Activated CD4-positive, alpha-beta T cell treated with anti-CD3 and anti-CD28 coated beads, Interleukin-2, Interleukin-4, amounts not matched to agents 100 ng/mL and 50 ng/mL, durations not matched to agents 16 hours and 8 hours (primary cell): ENCODE data around the gene GLRA3.
"Not testable (repeated sequence)": the region's sequence is repeated elsewhere in the genome, so short reads cannot be mapped to it uniquely, and the experiment has no call there.

ENCODE experiments used
- DNase-seq: peaks from one replicate; pipeline ENCODE4 v3.0.0-alpha.2; 2020; ENCODE audit warnings: low spot score

GLRA3 gene

DNA sequence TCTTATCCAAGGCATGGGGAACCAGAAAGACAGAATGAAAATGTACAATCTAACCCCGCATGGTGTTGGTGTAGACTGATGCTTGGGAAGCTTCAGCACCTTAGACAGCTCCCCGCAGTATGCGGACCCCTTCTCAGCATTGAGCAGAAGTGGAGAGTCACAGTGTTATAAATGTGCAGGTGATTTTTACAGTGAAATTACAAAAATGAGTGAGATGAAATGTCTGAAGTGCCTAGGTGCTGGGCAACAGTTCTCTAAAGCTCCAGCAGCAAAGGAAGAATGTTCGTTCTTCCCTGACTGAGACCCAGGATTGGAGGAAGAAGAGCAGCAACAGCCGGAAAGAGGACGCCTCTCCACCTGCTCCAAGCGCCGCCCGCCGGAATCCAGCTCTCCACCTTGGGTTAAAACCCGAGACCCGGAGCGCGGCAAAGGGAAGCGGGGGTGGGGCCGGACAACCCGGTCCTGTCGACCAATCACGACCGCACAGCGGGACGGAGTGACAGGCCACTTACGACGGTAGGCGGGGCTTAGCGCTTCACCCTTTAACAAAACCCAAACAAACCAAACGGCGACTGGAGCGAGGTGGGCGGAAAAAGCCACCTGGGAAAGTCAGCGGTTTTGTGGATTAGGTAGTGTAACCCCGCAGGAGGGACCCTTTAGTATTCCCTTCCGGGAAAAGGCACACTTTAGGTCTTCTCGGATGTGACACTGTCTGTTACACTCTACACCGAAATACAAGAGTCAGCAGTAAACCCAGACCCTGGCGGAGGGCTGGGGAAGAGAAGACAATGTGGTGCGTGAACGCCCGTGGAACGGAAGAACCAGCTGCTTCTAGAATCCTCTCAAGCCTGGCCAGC, at the start of gene GLRA3:
Gene GLRA3, minus strand, starts transcription at position 403 of the 857 bp plus-strand sequence. CDS start 436 bp downstream, outside the sequence.
- peak; percentile 16 for DNase-seq

DNA sequence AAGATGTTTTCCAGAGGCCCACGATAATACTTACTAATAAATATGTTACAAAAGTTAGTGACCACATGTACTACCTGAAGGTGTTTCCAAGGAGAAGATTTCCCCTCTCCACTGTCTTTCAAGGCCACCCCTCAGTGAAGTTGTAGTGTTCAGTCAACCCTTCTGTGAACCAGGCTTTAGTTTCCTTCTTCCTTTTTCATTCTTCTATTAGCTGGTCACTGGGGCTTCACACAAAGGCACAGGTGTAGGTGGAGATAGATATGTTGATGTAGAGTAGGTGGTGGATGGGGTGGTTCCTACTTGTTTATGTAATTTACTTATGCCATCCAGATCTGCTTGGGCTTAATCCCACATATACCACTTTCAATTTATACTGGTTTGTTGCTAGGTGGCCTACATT, 45.9 kb upstream of the GLRA3 start:
- no peak for DNase-seq

DNA sequence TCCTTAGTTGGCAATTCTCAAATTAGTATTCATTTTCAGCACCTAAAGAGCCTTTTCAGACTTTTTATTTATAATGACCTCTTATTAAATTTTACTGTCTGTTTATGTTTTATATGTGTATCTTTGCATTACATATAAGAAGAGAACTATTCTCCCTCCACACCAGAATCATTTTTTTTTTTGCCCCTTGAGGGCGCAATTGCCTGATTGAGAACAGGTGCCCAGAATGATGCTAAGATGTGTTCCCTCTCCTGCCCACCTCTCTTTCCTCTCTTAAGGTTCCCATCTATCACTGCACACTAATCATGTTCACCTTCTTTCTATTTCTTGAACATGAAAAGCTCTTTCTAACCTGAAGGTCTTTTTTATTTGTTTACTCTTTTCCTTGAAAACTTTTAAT, 44.9 kb upstream of the GLRA3 start:
- DNase-seq: peak; percentile 1

DNA sequence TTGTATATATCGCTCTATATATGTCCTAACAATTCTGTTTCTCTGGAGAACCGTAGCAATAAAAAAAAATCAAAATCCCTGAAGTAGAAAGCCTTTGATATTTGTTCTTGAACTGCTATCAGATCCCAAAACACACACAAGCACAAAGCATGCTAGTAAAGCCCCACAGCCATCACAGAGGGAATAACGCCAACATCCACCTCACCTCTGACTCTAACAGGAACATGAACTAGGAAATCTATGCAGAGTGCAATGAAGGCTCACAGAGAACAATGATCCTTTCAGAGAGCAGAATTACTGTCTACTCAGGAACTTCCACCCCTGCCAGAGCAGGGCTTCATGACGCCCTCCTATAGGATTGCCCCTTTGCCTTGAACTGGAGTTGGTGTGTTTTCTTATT, 44.1 kb upstream of the GLRA3 start:
- DNase-seq: not testable (repeated sequence)

DNA sequence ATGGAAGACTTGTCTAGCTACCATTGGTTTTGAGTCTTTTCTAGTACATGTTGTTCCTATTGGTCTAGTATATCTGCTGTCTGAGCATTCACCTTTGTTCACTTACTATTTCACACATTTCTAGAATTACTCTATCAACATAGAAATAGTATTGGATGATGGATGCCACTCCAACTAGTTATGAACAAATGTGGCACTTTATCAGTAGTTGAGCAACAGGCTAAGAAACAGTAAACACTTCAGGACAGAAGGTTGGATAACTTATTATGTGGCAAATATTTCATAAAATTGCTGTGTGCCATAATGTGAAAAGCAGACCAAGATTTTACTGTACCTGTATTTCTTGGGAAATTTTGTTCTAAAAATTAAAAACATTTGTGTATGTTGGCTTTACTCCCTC, 42.4 kb upstream of the GLRA3 start:
- DNase-seq: no peak

DNA sequence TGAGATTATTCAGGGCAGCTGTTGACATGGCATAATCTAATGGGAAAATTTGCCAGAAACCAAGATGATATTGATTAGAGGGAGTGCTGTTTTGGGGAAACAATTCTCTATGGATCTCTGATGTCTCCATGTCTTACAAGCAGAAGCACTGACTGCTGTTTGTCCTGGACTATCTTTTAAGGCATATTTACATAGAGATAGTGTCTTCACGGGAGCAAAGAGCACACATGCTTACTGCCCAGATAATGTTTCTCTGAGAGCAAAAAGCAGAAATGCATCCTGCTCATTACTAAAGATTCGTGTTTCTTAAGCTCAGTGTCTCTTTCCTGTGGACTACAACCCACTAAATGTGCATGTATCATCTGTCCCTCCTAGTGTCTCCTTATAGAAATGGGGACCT, 41.3 kb upstream of the GLRA3 start:
- DNase-seq: no peak

DNA sequence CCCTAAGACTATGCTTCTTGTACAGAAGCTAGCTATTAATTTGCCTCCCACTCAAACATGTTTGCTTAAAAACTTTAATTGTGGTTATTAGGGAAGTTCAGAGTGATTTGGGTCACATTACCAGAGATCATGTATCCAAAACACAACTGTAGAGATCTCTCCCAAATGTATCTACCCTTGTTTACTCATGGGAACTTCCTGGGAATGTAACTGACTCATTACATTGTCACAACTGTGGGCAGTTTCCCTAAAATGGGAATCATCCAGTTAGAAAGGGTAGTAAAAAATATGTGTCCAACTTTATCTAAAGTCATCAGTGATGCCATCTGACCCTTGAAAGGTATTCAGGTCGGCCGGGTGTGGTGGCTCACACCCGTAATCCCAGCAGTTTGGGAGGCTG, 40.3 kb upstream of the GLRA3 start:
- no peak for DNase-seq

DNA sequence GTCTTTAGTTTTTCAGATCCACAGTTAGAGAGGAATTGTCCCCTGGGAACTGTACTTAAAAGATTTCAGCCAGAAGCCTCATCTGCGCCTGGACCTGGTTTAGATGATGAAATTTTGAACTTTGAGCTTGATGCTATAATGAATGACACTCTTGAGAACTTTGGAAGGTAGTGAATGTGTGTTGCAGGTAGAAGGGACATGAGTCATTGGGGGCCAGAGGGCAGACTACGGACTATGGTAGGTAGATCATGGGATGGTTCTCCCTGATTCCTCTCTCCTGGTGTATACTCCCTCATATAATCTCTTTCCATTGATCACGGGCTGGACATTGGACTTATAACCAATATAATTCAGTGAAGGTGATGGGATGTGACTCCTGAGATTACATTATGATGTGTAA, 38.9 kb upstream of the GLRA3 start:
- DNase-seq: no peak

DNA sequence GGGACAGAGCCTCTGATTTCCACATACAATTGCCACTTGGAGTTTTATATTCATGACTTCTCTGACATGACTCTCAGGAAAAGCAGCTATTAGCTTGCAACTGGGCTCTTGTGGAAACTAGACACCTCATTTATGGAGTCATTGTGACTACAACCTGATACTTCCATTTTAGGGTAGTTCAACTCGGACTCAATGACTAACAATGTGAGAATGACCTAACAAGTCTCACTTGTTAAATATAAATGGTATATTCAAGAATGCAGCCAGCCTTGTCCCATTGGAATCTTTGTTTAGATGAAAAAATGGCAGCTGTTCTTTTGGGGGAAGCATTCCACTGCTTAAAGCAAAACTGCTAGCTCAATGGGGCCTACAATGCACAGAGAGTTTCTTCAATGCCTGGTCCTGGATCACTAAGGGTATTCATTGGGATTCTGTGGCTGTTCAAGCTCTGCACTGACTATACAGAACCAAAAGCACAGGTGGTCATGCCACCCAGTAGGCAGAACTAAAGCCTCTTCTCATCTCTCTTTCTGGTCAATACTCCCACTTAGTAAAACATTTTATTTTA, 36.5 kb upstream of the GLRA3 start:
- no peak for DNase-seq

DNA sequence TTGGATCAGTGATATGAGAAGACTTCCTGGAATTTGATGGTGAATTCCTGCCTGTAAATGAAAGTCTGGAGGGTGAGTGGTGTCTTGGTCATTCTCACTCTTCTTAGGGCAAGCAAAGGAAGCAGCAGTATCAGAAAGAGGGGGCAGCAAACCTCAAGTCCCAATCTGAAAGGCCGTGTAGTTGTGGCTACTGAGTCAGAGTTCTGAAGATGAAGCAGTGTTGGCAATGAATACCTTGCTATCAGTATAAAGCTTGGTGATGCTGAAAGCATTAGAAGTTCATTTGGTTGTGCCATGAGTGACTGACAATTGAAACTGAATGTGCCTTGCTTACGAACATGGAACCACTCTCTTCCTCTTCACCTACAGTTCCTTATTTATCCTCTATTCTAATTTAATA, 35.0 kb upstream of the GLRA3 start:
- no peak for DNase-seq

DNA sequence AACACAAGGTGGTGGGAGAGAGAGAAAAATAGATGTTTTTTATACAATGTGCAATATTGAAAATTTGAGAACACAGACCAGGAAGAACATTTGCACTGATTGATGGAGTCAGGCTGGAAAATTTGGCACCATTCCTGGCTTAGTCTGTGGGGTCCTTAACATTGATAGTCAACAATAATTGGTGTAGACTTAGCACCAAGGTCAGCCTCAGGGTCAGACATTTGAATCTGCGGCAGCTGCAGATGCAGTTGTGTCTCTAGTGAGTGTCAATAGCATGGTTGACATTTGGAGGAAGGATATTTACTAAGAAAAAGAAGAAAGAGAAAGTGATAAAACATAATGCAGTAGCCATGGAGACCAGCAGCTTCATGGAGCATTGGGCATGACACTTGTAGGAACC, 31.5 kb upstream of the GLRA3 start:
- no peak for DNase-seq

DNA sequence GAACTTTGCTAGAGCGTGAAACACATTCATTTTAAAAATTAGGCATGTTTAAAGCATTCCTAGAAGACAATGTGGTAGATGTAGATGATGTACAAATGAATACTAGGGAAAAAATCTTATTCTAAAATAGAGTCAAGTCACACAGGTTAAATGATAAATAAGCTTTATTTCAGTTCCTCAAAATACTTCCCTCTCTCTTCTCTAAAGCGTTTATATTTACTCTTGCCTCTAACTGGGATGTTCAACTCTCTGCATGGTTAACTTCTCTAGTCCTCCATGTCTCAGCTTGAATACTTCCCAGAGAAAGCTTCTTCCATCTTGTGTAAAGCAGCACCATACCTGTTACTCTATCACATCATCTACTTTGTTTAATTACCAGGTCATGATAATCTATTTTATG, 30.9 kb upstream of the GLRA3 start:
- DNase-seq: no peak

DNA sequence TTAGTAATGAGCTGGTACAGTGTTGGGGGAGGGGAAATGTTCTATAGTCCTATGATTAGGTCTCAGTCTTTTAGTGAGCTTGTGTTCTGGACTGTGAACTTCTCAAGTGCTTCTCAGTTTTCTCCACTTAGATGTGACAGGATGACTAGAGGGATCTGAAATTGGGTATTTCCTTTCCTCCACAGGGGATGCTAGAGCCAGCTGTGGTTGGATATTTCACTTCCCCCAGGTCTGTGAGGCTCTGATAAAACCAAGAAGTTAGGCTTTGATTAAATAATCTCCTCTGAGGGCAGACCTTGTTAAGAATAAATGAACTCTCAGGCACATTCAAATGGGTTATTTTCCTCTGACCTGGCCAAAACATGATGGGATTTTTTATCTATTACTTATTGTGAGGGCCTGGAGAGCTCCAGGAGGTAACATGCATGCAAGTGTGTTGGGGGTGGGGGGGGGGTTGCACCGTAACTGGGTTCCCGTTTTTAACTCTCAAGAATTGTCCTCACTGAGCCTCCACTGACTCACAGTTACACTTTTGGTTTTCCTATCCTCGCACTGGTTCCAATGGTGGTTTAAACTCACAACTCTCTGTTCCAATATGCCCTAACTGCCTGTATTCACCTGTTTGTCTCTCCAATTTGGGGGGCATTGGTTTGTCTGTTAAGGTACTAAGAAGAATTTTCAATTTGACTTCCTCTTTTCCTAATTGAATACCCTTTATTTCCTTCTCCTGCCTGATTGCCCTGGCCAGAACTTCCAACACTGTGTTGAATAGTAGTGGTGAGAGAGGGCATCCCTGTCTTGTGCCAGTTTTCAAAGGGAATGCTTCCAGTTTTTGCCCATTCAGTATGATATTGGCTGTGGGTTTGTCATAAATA, 28.1 kb upstream of the GLRA3 start:
- no peak for DNase-seq

DNA sequence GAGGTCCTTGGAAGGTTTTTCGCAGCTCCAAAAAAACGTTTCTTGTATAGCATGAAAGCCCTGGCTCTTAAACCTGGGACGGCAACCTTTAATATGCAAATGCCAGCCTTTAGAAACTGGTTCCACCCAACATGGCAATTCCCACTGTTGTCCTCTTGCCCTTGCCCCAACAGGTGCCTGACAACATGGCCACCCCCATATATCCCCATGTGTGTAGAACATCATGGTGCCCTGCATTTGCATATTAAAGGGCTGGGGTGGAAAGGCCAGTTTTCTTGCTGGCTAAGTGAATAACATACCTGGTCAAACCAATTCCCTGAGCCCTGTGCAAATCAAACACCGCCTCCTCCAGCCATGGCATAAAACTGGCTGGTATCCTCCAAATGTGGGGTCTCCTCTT, 26.0 kb upstream of the GLRA3 start:
- no peak for DNase-seq

DNA sequence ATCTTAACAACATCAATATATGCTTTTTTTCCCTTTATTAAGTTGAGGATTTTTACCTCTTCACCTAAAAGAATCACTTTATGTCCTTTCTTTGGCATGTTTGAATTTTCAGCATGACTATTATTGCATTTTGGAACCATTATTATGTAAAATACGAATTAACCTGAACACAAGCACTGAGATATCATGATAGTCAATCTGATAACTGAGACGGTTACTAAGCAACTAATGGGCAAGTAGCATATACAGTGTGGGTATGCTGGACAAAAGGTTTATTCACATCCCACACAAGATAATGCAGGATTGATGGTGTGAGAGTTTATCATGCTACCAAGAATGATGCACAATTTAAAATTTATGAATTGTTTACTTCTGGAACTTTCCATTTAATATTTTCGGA, 24.6 kb upstream of the GLRA3 start:
- no peak for DNase-seq

DNA sequence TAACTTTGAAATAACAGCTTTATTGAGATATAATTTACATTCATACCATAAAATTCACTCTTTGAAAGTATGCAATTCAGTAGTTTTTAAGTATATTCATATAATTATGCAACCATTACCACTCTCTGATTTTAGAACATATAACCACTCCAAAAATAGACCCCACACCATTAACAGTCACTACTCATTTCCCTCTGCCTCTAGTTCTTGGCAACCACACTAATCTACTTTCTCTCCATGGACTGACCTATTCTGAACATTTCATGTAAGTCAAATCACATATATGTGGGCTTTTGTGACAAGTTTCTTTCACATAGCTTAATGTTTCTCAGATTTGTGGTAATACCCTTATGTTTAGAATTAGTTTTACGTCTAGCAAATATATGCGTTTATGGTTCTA, 19.5 kb upstream of the GLRA3 start:
- DNase-seq: no peak

DNA sequence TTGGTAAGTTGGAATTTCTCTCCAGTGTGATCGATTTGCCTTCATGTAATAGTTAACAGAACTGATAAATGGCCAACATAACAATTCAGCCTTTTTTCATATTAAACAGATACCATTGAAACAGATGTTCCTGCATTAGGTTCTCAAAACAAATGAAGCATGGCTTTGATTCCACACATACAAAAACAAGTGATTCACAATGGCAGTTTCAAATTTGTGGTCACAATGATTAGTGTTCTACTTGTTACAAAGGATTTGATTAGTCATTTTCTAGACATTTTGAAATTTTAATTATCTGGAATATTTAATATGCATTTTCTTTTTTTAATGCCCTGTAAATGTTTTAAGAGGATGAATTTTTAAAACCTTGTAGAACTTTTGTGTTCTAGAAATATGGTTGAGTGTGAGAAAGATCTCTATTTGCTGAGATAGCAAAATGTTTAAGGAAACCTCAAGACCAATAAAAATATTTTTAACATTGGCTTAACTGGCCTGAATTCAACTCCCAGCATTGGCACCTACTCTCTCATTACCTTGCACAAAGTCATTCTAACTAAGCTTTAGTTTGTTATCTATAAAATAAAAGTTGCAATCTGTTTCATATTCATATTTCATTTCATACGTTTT, 18.9 kb upstream of the GLRA3 start:
- no peak for DNase-seq

DNA sequence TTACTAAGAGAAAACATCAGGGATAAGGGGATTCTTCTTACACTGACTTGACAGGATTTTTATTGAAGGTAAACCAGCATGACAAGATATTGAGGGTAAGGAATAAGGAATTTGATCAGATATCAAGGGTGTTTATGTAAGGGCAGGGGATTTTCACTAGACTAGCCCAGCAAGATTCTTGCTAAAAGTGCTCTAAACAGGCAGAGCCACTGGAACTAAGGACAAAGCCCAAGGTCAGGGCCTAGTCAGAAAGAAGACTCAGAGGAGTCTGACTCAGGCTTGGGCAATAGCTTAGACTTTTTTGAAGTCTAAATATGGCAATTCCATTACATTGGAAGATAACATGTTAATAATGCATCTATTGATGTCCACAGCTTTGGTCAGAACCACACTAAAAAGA, 6.5 kb upstream of the GLRA3 start:
- no peak for DNase-seq

DNA sequence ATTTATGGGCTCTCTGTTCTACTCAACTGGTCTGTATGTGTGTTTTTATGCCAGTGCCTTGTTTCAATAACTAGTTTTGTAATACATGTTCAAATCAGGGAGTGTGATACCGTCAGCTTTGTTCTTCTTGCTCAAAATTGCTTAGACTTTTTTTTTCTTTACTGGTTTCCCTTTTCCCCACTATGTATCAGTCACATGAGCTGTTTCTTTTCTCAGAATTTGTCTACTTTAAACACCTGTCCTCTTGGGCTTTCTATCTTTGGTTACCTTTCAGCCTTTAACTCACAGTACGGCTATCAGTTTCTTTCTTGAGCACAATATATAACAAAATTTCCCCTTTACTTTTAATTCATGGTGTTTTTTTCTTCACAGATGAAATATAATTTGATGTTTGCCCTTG, 5.4 kb upstream of the GLRA3 start:
- no peak for DNase-seq

DNA sequence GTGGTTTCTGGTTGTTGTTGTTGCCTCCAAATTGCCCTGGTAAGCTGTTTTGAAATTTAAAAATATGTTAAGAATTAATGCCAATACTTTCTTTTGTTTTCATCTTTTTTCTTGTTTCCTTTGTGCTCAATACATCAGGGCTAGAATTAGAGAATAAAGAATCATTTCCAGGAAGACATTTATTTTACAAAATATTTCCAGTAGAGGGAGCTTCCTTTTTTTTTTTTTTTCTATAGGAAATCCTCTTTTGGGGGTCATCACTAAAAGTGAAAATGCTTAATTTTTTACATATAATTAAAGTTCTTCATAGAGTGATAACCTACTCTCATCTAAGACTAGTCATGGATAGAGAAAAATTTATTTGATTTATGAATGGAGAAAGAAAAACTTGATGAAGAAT, 2.4 kb downstream of the GLRA3 start:
- DNase-seq: no peak

DNA sequence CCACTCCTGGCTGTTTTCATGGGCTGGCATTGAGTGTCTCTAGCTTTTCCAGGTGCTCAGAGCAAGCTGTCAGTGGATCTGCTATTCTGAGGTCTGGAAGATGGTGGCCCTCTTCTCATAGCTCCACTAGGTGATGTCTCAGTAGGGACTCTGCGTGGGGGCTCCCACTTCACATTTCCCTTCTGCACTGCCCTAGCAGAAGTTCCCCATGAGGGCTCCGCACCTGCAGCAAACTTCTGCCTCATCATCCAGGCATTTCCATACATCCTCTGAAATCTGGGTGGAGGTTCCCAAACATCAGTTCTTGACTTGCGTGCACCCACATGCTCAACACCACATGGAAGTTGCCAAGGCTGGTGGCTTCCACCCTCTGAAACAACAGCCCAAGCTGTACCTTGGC, 13.8 kb downstream of the GLRA3 start:
- no peak for DNase-seq

DNA sequence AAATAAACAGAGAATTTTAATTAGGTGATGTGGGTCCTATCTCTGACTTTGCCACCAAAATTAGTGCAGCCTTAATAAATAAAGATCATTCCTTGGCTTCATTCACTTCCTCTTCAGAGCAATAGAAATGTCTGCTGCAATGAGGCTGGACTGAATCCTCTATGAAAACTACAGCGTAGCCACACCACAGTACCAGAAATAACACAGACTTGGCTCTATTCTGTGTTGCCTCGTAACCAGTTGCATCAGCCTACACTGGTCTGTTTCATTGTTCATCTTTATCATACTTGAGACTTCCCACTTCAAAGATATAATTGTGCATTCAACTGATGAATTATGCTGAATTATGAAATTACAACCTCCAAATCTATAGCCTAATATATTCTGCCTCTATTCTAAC, 15.8 kb downstream of the GLRA3 start:
- no peak for DNase-seq

DNA sequence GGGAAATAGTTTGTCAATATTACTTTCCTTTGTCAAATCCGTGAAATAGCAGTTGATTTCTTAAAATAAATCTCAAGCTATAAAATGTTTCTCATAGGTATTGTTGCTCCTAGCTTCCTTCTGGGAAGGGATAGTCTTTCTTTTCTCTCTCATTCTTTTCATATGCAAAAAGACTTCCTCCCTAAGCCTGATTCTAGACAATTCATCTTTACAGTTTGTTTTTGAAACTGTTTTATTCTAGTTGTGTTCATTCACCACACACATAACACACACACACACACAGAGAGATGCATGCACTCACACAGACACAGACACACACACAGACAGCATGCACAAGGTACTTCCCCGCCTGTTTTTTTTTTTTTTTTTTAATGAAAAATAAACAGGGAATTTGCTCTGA, 18.2 kb downstream of the GLRA3 start:
- DNase-seq: no peak
